NT2/D1 (cell line): Measurements from ENCODE around the gene HOXB5.

Source experiments
- DNase-seq: peaks from one replicate; pipeline ENCODE4 v3.0.0-alpha.2; 2011; ENCODE audit warnings: low read depth, low spot score
- H3K27me3 ChIP-seq: 2 replicates; pipeline ENCODE4 v1.6.0; 2011; ENCODE audit warnings: mild to moderate bottlenecking; ENCODE audit not compliant: insufficient read length, insufficient read depth
- H3K36me3 ChIP-seq: 2 replicates; pipeline ENCODE4 v1.6.1; 2011; ENCODE audit warnings: mild to moderate bottlenecking, low read length, mixed read lengths; ENCODE audit not compliant: insufficient read depth, insufficient read length
- H3K4me1 ChIP-seq: 2 replicates; pipeline ENCODE4 v1.5.1; 2011; ENCODE audit not compliant: insufficient read depth, insufficient read length
- H3K4me3 ChIP-seq: 2 replicates; pipeline ENCODE4 v1.5.1; 2011; ENCODE audit warnings: low read depth; ENCODE audit not compliant: insufficient read length
- H3K9ac ChIP-seq: 2 replicates; pipeline ENCODE4 v1.6.0; 2011; ENCODE audit warnings: low read depth; ENCODE audit not compliant: insufficient read length
- H3K9me3 ChIP-seq: 2 replicates; pipeline ENCODE4 v1.5.1; 2011; ENCODE audit warnings: mild to moderate bottlenecking, low read length; ENCODE audit not compliant: insufficient read depth
- SUZ12 ChIP-seq: IDR thresholded peaks from 2 replicates; pipeline ENCODE4 v1.6.1; 2011; ENCODE audit not compliant: insufficient read length, insufficient read depth; ENCODE audit errors: extremely low read depth
- YY1 ChIP-seq: IDR thresholded peaks from 2 replicates; pipeline ENCODE4 v1.6.1; 2011; ENCODE audit not compliant: insufficient read length, insufficient read depth
- ZNF274 ChIP-seq: IDR thresholded peaks from 2 replicates; pipeline ENCODE4 v1.6.1; 2011; ENCODE audit warnings: mild to moderate bottlenecking, low read depth, low read length

The HOXB5 gene

DNA sequence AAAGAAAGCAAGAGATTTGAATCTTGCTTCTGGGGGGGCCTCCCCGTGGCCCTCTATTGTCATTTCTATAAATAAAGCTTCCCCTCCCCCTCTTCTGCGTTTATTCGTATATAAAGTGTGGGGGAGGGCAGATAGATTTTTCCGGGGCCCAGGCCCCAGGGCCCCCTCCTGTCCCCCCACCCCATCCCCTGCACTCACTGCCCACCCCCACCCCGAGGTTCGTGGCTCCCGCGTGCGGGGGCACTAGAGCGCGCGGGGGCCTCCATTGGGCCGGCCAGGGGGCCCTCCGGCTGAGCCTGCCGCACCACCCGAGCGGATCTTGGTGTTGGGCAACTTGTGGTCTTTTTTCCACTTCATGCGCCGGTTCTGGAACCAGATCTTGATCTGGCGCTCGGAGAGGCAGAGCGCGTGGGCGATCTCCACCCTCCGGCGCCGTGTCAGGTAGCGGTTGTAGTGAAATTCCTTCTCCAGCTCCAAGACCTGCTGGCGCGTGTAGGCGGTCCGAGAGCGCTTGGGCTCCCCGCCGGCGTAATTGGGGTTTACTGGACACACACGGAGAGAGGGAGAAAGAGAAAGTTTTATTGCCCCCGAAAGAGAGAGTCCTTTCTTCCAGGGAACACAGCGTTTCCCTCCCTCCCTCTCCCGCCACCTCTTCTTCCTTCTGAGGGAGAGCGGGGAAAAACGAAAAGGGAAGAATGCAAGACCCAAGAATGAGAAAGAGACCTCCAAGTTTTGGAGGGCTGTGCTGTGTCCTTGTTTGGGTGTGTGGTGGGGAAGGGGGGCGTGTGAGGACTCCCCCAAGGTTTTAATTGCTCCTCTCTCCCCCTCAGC, 16.9 kb downstream of the HOXB5 start:
- no peak overlapping the region for H3K9ac ChIP-seq
- TF ChIP-seq ZNF274 (no peak), SUZ12 (no peak), YY1 (no peak)
- H3K27me3 ChIP-seq = peaks cover 98% of the 10 kb centered on the region
- no peak for DNase-seq
- H3K4me1 ChIP-seq = peaks cover 3% of the 10 kb centered on the region
- H3K9me3 ChIP-seq = no peaks in the 10 kb centered on the region
- H3K4me3 ChIP-seq = no peak overlapping the region
- no peaks in the 10 kb centered on the region for H3K36me3 ChIP-seq

DNA sequence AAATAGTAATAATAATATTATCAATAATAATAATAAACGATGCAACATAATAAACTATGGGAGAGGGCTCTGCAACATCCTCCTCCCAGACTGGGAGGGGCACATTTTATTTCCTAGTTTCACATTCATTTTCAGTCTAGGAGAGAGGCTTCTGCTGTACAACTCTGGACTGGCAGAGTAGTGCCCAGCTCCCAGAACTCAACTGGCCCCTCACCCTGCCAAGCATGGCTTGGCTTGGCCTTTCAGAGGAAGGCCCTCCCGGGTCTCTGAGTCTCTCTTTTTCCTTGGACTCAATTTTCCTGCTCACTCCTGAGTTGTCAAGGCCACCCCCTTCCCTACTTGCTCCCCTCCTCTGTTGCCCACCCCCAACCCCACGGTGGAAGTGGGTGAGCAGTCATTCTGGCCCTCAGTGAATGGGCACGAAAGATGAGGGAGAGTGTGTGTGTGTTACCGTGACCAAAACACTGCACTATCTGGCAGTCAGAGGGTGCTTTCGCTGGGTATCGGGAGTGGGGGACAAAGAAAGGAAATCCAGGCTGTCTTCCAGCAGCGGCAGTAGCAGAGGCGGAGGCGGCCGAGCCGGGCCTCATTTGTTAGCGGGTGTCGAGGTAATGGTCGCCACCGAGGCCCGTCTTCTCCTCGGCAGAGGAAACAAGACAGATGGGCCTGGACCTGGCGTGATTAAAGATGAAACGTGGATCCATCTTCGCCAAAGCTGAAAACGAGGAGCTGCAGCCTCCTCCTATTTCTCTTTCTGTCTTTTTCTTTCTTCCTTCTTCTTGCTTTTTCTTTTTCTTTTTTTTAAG, 17.7 kb downstream of the HOXB5 start:
- peak; percentile 92 for TF ChIP-seq SUZ12
- TF ChIP-seq YY1 = no peak
- Histone ChIP-seq H3K9me3 (no peaks in the 10 kb centered on the region), H3K36me3 (no peaks in the 10 kb centered on the region), H3K27me3 (peaks cover 98% of the 10 kb centered on the region), H3K9ac (no peak overlapping the region), H3K4me3 (no peak overlapping the region), H3K4me1 (peaks cover 3% of the 10 kb centered on the region)
- no peak for DNase-seq

DNA sequence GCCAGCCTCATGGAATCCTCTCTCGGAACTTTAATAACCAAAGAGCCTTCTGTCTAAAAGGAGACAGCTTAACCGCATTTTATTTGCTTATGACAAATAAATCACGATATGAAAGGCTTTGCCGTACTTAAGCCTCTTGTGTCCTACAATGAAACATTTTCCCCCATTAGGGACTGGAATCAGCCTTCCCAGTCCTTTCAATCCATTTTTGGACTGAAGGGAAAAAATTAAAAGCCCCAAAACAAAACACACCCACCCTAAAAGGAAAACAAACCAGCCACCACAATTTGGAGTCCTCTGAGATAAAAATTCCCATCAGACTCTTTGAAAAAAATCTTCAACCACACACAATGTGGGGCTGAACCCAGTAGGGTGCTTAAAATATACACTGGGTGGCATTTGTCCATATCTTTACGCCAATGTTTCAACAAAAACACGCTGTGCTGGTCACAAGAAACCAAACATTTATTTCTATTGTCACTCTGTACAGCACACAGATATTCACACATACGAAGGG, 18.5 kb downstream of the HOXB5 start:
- Histone ChIP-seq H3K4me1 (peaks cover 6% of the 10 kb centered on the region), H3K27me3 (peaks cover 98% of the 10 kb centered on the region), H3K4me3 (no peak overlapping the region), H3K9ac (no peak overlapping the region), H3K9me3 (no peaks in the 10 kb centered on the region), H3K36me3 (no peaks in the 10 kb centered on the region)
- DNase-seq = no peak
- TF ChIP-seq YY1 = no peak
- peak; percentile 5 for TF ChIP-seq SUZ12
- TF ChIP-seq ZNF274 = no peak

DNA sequence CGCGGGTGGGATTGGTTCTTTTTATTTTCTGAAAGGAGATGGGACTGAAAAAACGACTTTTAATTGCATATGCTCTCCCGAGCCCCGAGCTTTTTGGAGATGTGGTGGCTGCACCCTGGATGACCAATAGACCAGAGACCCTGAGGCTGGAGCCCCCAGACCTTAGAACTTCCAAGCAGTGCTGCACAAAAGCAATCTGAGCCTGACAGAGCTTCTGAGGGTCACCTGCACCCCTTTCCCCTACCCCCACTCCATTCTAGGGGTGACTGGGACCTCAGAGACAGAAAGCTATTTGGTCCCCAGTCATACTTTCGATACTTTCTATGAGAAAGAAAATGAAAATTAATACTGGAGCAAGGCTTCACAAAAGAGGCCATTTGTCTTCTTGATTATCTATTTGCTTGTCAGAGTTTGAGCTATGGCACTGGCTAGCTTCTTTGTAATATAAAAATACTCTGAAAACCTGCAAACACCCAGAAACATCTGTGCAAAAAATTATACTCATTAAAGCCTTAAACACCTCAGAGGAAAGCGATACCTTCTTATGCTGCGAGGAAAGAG, 19.0 kb downstream of the HOXB5 start:
- no peak overlapping the region for H3K9ac ChIP-seq
- H3K27me3 ChIP-seq = peaks cover 98% of the 10 kb centered on the region
- DNase-seq = no peak
- H3K4me3 ChIP-seq = no peak overlapping the region
- peaks cover 6% of the 10 kb centered on the region for H3K4me1 ChIP-seq
- no peaks in the 10 kb centered on the region for H3K9me3 ChIP-seq
- H3K36me3 ChIP-seq = no peaks in the 10 kb centered on the region
- TF ChIP-seq SUZ12 = no peak
- TF ChIP-seq ZNF274 = no peak
- no peak for TF ChIP-seq YY1

DNA sequence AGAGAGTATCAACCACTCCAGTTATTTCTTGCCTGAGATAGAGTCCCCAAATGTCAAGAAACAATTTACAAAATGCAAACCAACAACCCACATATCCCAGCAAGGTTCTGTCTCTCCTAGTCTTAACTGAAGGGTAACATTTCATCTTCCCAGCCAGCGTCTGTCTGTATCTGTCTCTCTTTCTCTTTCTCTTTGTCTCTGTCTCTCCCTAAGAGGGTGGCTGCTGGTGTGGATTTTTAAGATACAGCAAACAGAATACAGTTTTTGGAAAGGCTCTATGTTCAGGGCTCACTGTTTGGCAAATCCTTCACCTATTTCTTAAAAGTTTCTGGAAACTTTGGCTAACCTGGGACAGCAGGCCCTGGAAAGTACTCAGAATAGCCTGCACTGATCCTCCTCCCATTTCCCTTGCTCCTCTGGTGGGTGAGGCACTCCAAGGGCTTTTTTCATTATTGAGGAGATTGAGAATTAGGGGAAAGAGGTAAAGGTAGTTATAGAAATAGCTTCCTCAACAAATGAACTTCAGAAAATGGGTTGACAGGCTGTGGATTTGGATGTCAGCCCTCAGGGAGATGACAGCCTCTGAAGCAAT, 21.7 kb downstream of the HOXB5 start:
- Histone ChIP-seq H3K27me3 (peaks cover 100% of the 10 kb centered on the region), H3K4me1 (peaks cover 4% of the 10 kb centered on the region)

DNA sequence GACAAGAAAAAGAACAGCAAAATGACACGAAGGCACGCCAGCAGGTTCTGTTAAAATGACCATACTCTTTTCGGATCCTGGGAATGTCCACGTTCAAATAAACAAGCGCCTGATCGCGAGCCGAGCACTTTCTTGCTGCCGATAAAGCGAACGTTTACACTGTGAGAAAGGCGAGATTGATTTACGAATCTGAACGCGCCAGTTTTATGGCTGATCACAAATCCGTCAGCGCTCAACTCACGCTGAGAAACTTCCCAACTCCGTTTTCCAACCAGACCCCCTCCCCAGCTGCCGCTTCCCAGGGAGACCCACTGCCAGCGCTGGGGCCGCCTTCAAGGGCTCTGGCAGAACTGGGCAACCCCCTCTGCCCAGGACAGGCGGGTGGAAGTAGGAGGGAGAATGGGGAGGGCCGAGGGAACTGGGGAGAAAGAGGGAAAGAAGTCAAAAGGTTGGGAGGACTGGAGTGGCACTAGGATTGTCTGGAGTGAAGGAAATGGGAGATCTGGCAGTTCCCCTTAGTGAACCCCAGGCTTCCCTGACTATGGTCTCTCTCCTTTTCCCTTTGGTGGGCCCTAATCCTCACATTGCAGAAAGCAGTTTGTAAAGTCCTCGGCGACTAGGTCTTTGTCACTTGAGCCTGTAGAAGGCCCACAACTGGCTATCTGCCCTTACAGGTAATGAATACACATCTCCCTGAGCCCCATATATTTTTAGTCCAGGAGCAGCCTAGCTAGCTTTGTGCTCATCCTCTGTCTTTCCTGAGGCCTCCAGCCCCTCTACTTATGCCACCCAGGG, 22.4 kb downstream of the HOXB5 start:
- Histone ChIP-seq H3K4me1 (peaks cover 2% of the 10 kb centered on the region), H3K36me3 (no peaks in the 10 kb centered on the region), H3K4me3 (no peak overlapping the region), H3K9ac (no peak overlapping the region), H3K27me3 (peaks cover 100% of the 10 kb centered on the region), H3K9me3 (peaks cover 11% of the 10 kb centered on the region; the same call in 1 of the 2 replicates)
- TF ChIP-seq ZNF274 (no peak), YY1 (no peak), SUZ12 (peak; percentile 28)
- no peak for DNase-seq

More for the DNA sequence above, 21.7 kb downstream of the HOXB5 start:
- no peak overlapping the region for H3K4me3 ChIP-seq
- no peaks in the 10 kb centered on the region for H3K36me3 ChIP-seq
- H3K9ac ChIP-seq = no peak overlapping the region
- peaks cover 5% of the 10 kb centered on the region; the same call in 1 of the 2 replicates for H3K9me3 ChIP-seq
- DNase-seq = no peak
- TF ChIP-seq ZNF274 (no peak), SUZ12 (peak; percentile 10)
